Right cardiac atrium (tissue), 5 donors: ENCODE data around the gene SPATA33. TPM values are rescaled to one million over a fixed set of nuclear protein-coding genes. Genes with fewer than 3 reads are reported as not detected.
A peak's percentile ranks its signal among the peaks of the same experiment; 100 is the strongest.
"Not testable (repeated sequence)": the region's sequence is repeated elsewhere in the genome, so short reads cannot be mapped to it uniquely, and the experiment has no call there.

Experiments
- ATAC-seq, 2 donors: fragments of 200-7000 bp; cut with Tn5 transposase; one replicate each; pipeline versions ENCODE4 v1.8.0 to v1.9.1; 2020; ENCODE audit warnings: moderate library complexity in 2 of 2, mild to moderate bottlenecking in 1 of 2
- DNase-seq, 3 donors: peaks; one replicate each; pipeline ENCODE4 v3.0.0-alpha.2; 2020
- H3K27ac ChIP-seq: one replicate; pipeline ENCODE4 v1.5.1; 2013; ENCODE audit warnings: mild to moderate bottlenecking, low read length, control low read depth, moderate library complexity
- H3K27me3 ChIP-seq: one replicate; pipeline ENCODE4 v1.6.1; 2013; ENCODE audit not compliant: control insufficient read depth, insufficient read depth
- H3K4me1 ChIP-seq: one replicate; pipeline ENCODE4 v1.6.1; 2013; ENCODE audit warnings: low read length; ENCODE audit not compliant: control insufficient read depth, insufficient read depth
- H3K4me3 ChIP-seq: one replicate; pipeline ENCODE4 v1.5.1; 2013; ENCODE audit warnings: low read length, control low read depth
- H3K9me3 ChIP-seq: one replicate; pipeline ENCODE4 v1.6.1; 2013; ENCODE audit warnings: low read length; ENCODE audit not compliant: control insufficient read depth
- WGBS: extraction: QIAGEN DNeasy Blood & Tissue Kit; methylation state at CpG from one replicate; pipeline ENCODE4 v1.1.7; 2013; 5-methylcytosine and 5-hydroxymethylcytosine counted together
- intact Hi-C, 4 donors: fragments of 100-400 bp; cut with DNase I; formaldehyde crosslinking; loops; one replicate each; pipeline versions ENCODE4 v1.11.0 to v1.14.0; 2022 to 2023
- polyA plus RNA-seq: library from polyadenylated mRNA; stranded (reverse); fragments of 200-250 nt; gene quantifications from one replicate; pipeline ENCODE4 v1.2.3, GENCODE V29; 2013
- total RNA-seq, 4 donors: library from RNA; stranded (reverse); fragmentation: NEBNext Ultra II Directional; extraction: Animal tissue kit (Norgen Biotek cat#: 25700); gene quantifications; one replicate each; pipeline ENCODE4 v1.2.1, GENCODE V29; 2021
- donor health status: healthy with polysubstance abuse.
- donor health status: DM: no; HTN: yes; CAD: no.
- donor health status: DM: no; HTN: no; CAD: no.
- donor health status: DM: no; HTN: yes; CAD: no; lungs with severe emphysema.
- donor health status: DM: yes; HTN: yes; CAD: no.

Gene SPATA33
- total and polyA plus RNA-seq, 5 donors: 1.4 to 5.3 (median 2.9) TPM

GRCh38 chr16:89689142-89689541 lies 31.5 kb downstream of the SPATA33 start:
- Histone ChIP-seq H3K4me1 (peaks cover 3% of the 10 kb centered on the region), H3K27ac (no peak overlapping the region), H3K27me3 (no peaks in the 10 kb centered on the region), H3K4me3 (no peak overlapping the region), H3K9me3 (no peaks in the 10 kb centered on the region)
- 93% methylated on average over 13 of the region's 13 CpGs for WGBS
- ATAC-seq (no peak), DNase-seq (no peak)
- intact Hi-C loops: no loop called here

- H3K27ac ChIP-seq, DNase-seq, H3K9me3 ChIP-seq, H3K4me1 ChIP-seq, H3K27me3 ChIP-seq, intact Hi-C loops, ATAC-seq, H3K4me3 ChIP-seq: not testable (repeated sequence)
- WGBS: 87% methylated on average over 4 of the region's 4 CpGs
Measured at GRCh38 chr16:89689621-89690020, 32.0 kb downstream of the SPATA33 start.

GRCh38 chr16:89690392-89690901 lies 32.8 kb downstream of the SPATA33 start:
- Histone ChIP-seq H3K27me3 (no peaks in the 10 kb centered on the region), H3K4me1 (peaks cover 3% of the 10 kb centered on the region), H3K4me3 (no peak overlapping the region), H3K27ac (no peak overlapping the region), H3K9me3 (no peaks in the 10 kb centered on the region)
- no peak for ATAC-seq
- intact Hi-C loops: no loop called here
- 91% methylated on average over 16 of the region's 16 CpGs for whole genome bisulfite sequencing
- no peak for DNase-seq

- 97% methylated on average over 21 of the region's 21 CpGs for WGBS
- Histone ChIP-seq H3K4me1 (peaks cover 3% of the 10 kb centered on the region), H3K9me3 (no peaks in the 10 kb centered on the region), H3K27me3 (no peaks in the 10 kb centered on the region), H3K4me3 (no peak overlapping the region), H3K27ac (no peak overlapping the region)
- DNase-seq (no peak), ATAC-seq (no peak)
- intact Hi-C loops: no loop called here
Measured at GRCh38 chr16:89691231-89691985, 33.8 kb downstream of the SPATA33 start.

GRCh38 chr16:89691986-89692569 lies 34.4 kb downstream of the SPATA33 start:
- ATAC-seq (no peak), DNase-seq (no peak)
- no peak overlapping the region for H3K4me3 ChIP-seq

GRCh38 chr16:89693289-89693731 lies 35.7 kb downstream of the SPATA33 start:
- DNase-seq: no peak
- no peak for ATAC-seq
- 92% methylated on average over 11 of the region's 11 CpGs for WGBS
- Histone ChIP-seq H3K27ac (no peak overlapping the region), H3K9me3 (no peaks in the 10 kb centered on the region), H3K4me1 (no peaks in the 10 kb centered on the region), H3K4me3 (no peak overlapping the region), H3K27me3 (no peaks in the 10 kb centered on the region)
- intact Hi-C loops: no loop called here

More at GRCh38 chr16:89691986-89692569, 34.4 kb downstream of the SPATA33 start:
- H3K9me3 ChIP-seq: no peaks in the 10 kb centered on the region
- intact Hi-C loops: no loop called here
- H3K4me1 ChIP-seq: peaks cover 3% of the 10 kb centered on the region
- H3K27me3 ChIP-seq: no peaks in the 10 kb centered on the region
- 92% methylated on average over 13 of the region's 13 CpGs for WGBS
- H3K27ac ChIP-seq: no peak overlapping the region

- no peak for ATAC-seq
- no peaks in the 10 kb centered on the region for H3K9me3 ChIP-seq
Measured at GRCh38 chr16:89693931-89694783, 36.5 kb downstream of the SPATA33 start.

GRCh38 chr16:89694784-89695085 lies 37.1 kb downstream of the SPATA33 start:
- H3K4me3 ChIP-seq, H3K9me3 ChIP-seq, intact Hi-C loops, H3K4me1 ChIP-seq, H3K27ac ChIP-seq, ATAC-seq, H3K27me3 ChIP-seq, DNase-seq: not testable (repeated sequence)
- 92% methylated on average over 23 of the region's 23 CpGs for WGBS

More at GRCh38 chr16:89693931-89694783, 36.5 kb downstream of the SPATA33 start:
- intact Hi-C loops: no loop called here
- 90% methylated on average over 32 of the region's 32 CpGs for WGBS
- no peaks in the 10 kb centered on the region for H3K4me1 ChIP-seq
- H3K27ac ChIP-seq: no peak overlapping the region
- peak in 1 of 3 donors; percentile 7 for DNase-seq
- H3K27me3 ChIP-seq: no peaks in the 10 kb centered on the region
- no peak overlapping the region for H3K4me3 ChIP-seq

- H3K27me3 ChIP-seq: no peaks in the 10 kb centered on the region
- DNase-seq: peak in 1 of 3 donors; percentile 10
- WGBS: 87% methylated on average over 31 of the region's 31 CpGs
- intact Hi-C loops: no loop called here
- no peaks in the 10 kb centered on the region for H3K4me1 ChIP-seq
- no peak overlapping the region for H3K27ac ChIP-seq
- no peak overlapping the region for H3K4me3 ChIP-seq
- H3K9me3 ChIP-seq: no peaks in the 10 kb centered on the region
- ATAC-seq: no peak
Measured at GRCh38 chr16:89695086-89695874, 37.6 kb downstream of the SPATA33 start.

- intact Hi-C loops: no loop called here
- H3K4me1 ChIP-seq: peaks cover 3% of the 10 kb centered on the region
- no peaks in the 10 kb centered on the region for H3K9me3 ChIP-seq
- DNase-seq (peak in 2 of 3 donors; percentile 19 to 67), ATAC-seq (no peak)
- no peak overlapping the region for H3K4me3 ChIP-seq
- H3K27me3 ChIP-seq: no peaks in the 10 kb centered on the region
- whole genome bisulfite sequencing: 82% methylated on average over 25 of the region's 25 CpGs
- H3K27ac ChIP-seq: no peak overlapping the region
Measured at GRCh38 chr16:89695875-89696669, 38.4 kb downstream of the SPATA33 start.
